Measurements from ENCODE around the gene TPM3. TPM values are rescaled to one million over a fixed set of nuclear protein-coding genes. Genes with fewer than 3 reads are reported as not detected.
A peak's percentile ranks its signal among the peaks of the same experiment; 100 is the strongest.

TPM3 gene
- total and polyA plus RNA-seq, 2 donors = 304 to 315 TPM

- no peak overlapping the region for H3K27ac ChIP-seq (ENCODE audit: low read depth in 1 of 2, low read length in 1 of 2)
- no peak for DNase-seq (ENCODE audit: low read depth in 6 of 9, low spot score in 9 of 9)
- H3K9me3 ChIP-seq (ENCODE audit: control insufficient read depth in 2 of 2, insufficient read depth in 1 of 2, low read length in 1 of 2) = no peaks in the 10 kb centered on the region
- H3K27me3 ChIP-seq (ENCODE audit: control insufficient read depth in 2 of 2, insufficient read depth in 1 of 2, low read length in 1 of 2) = no peaks in the 10 kb centered on the region
- no peaks in the 10 kb centered on the region for H3K4me1 ChIP-seq (ENCODE audit: control insufficient read depth in 2 of 2, insufficient read depth in 2 of 2, low read length in 2 of 2)
- peaks cover 64 to 96% of the 10 kb centered on the region in 2 donors for H3K36me3 ChIP-seq (ENCODE audit: control insufficient read depth in 2 of 2, insufficient read depth in 2 of 2, low read length in 1 of 2)
- H3K4me3 ChIP-seq (ENCODE audit: low read length in 2 of 2) = no peak overlapping the region
Observed at GRCh38 chr1:154167461-154167860, 24.4 kb downstream of the TPM3 start.

GRCh38 chr1:154166207-154166606 lies 25.7 kb downstream of the TPM3 start:
- Histone ChIP-seq H3K36me3 (ENCODE audit: control insufficient read depth in 2 of 2, insufficient read depth in 2 of 2, low read length in 1 of 2) (peaks cover 56 to 94% of the 10 kb centered on the region in 2 donors), H3K4me3 (ENCODE audit: low read length in 2 of 2) (no peak overlapping the region), H3K27ac (ENCODE audit: low read depth in 1 of 2, low read length in 1 of 2) (no peak overlapping the region), H3K9me3 (ENCODE audit: control insufficient read depth in 2 of 2, insufficient read depth in 1 of 2, low read length in 1 of 2) (no peaks in the 10 kb centered on the region), H3K27me3 (ENCODE audit: control insufficient read depth in 2 of 2, insufficient read depth in 1 of 2, low read length in 1 of 2) (no peaks in the 10 kb centered on the region), H3K4me1 (ENCODE audit: control insufficient read depth in 2 of 2, insufficient read depth in 2 of 2, low read length in 2 of 2) (no peaks in the 10 kb centered on the region)
- DNase-seq (ENCODE audit: low read depth in 6 of 9, low spot score in 9 of 9) = no peak
- 98% methylated on average over 1 of the region's 1 CpG for WGBS

GRCh38 chr1:154159554-154159953 lies 32.3 kb downstream of the TPM3 start:
- no peak for DNase-seq (ENCODE audit: low read depth in 6 of 9, low spot score in 9 of 9)
- H3K4me1 ChIP-seq (ENCODE audit: control insufficient read depth in 2 of 2, insufficient read depth in 2 of 2, low read length in 2 of 2) = peaks cover 13 to 21% of the 10 kb centered on the region in 2 donors
- peak overlapping the region in 1 of 2 donors; percentile 30 for H3K27ac ChIP-seq (ENCODE audit: low read depth in 1 of 2, low read length in 1 of 2)
- H3K4me3 ChIP-seq (ENCODE audit: low read length in 2 of 2) = no peak overlapping the region
- no peaks in the 10 kb centered on the region for H3K27me3 ChIP-seq (ENCODE audit: control insufficient read depth in 2 of 2, insufficient read depth in 1 of 2, low read length in 1 of 2)
- H3K36me3 ChIP-seq (ENCODE audit: control insufficient read depth in 2 of 2, insufficient read depth in 2 of 2, low read length in 1 of 2) = peaks cover 48 to 81% of the 10 kb centered on the region in 2 donors
- H3K9me3 ChIP-seq (ENCODE audit: control insufficient read depth in 2 of 2, insufficient read depth in 1 of 2, low read length in 1 of 2) = no peaks in the 10 kb centered on the region

GRCh38 chr1:154158307-154159125 lies 33.4 kb downstream of the TPM3 start:
- Histone ChIP-seq H3K4me3 (ENCODE audit: low read length in 2 of 2) (no peak overlapping the region), H3K27me3 (ENCODE audit: control insufficient read depth in 2 of 2, insufficient read depth in 1 of 2, low read length in 1 of 2) (no peaks in the 10 kb centered on the region), H3K27ac (ENCODE audit: low read depth in 1 of 2, low read length in 1 of 2) (peak overlapping the region; percentile 85 to 91), H3K9me3 (ENCODE audit: control insufficient read depth in 2 of 2, insufficient read depth in 1 of 2, low read length in 1 of 2) (no peaks in the 10 kb centered on the region), H3K36me3 (ENCODE audit: control insufficient read depth in 2 of 2, insufficient read depth in 2 of 2, low read length in 1 of 2) (peaks cover 46 to 76% of the 10 kb centered on the region in 2 donors), H3K4me1 (ENCODE audit: control insufficient read depth in 2 of 2, insufficient read depth in 2 of 2, low read length in 2 of 2) (peaks cover 13 to 21% of the 10 kb centered on the region in 2 donors)
- no peak for DNase-seq (ENCODE audit: low read depth in 6 of 9, low spot score in 9 of 9)
- WGBS = 80% methylated on average over 8 of the region's 8 CpGs

- H3K27ac ChIP-seq (ENCODE audit: low read depth in 1 of 2, low read length in 1 of 2) = peak overlapping the region; percentile 85 to 91
- WGBS = 73% methylated on average over 7 of the region's 7 CpGs
- peak; percentile 34 to 90 (median 72) for DNase-seq (ENCODE audit: low read depth in 6 of 9, low spot score in 9 of 9)
Observed at GRCh38 chr1:154157520-154158306, 34.2 kb downstream of the TPM3 start.

GRCh38 chr1:154155251-154155650 lies 36.6 kb downstream of the TPM3 start:
- Histone ChIP-seq H3K9me3 (ENCODE audit: control insufficient read depth in 2 of 2, insufficient read depth in 1 of 2, low read length in 1 of 2) (no peaks in the 10 kb centered on the region), H3K27ac (ENCODE audit: low read depth in 1 of 2, low read length in 1 of 2) (peak overlapping the region in 1 of 2 donors; percentile 47), H3K36me3 (ENCODE audit: control insufficient read depth in 2 of 2, insufficient read depth in 2 of 2, low read length in 1 of 2) (peaks cover 27 to 48% of the 10 kb centered on the region in 2 donors), H3K4me3 (ENCODE audit: low read length in 2 of 2) (no peak overlapping the region), H3K4me1 (ENCODE audit: control insufficient read depth in 2 of 2, insufficient read depth in 2 of 2, low read length in 2 of 2) (peaks cover 13 to 21% of the 10 kb centered on the region in 2 donors), H3K27me3 (ENCODE audit: control insufficient read depth in 2 of 2, insufficient read depth in 1 of 2, low read length in 1 of 2) (no peaks in the 10 kb centered on the region)
- DNase-seq (ENCODE audit: low read depth in 6 of 9, low spot score in 9 of 9) = no peak
- 73% methylated on average over 9 of the region's 9 CpGs for whole genome bisulfite sequencing

More at GRCh38 chr1:154157520-154158306, 34.2 kb downstream of the TPM3 start:
- H3K4me1 ChIP-seq (ENCODE audit: control insufficient read depth in 2 of 2, insufficient read depth in 2 of 2, low read length in 2 of 2) = peaks cover 13 to 21% of the 10 kb centered on the region in 2 donors
- no peaks in the 10 kb centered on the region for H3K9me3 ChIP-seq (ENCODE audit: control insufficient read depth in 2 of 2, insufficient read depth in 1 of 2, low read length in 1 of 2)
- H3K4me3 ChIP-seq (ENCODE audit: low read length in 2 of 2) = no peak overlapping the region
- peaks cover 40 to 68% of the 10 kb centered on the region in 2 donors for H3K36me3 ChIP-seq (ENCODE audit: control insufficient read depth in 2 of 2, insufficient read depth in 2 of 2, low read length in 1 of 2)
- H3K27me3 ChIP-seq (ENCODE audit: control insufficient read depth in 2 of 2, insufficient read depth in 1 of 2, low read length in 1 of 2) = no peaks in the 10 kb centered on the region

GRCh38 chr1:154154534-154155191 lies 37.2 kb downstream of the TPM3 start, which contains the start of gene NUP210L:
NUP210L (minus strand) TSS chr1:154155073.
- H3K9me3 ChIP-seq (ENCODE audit: control insufficient read depth in 2 of 2, insufficient read depth in 1 of 2, low read length in 1 of 2) = no peaks in the 10 kb centered on the region
- peaks cover 13 to 21% of the 10 kb centered on the region in 2 donors for H3K4me1 ChIP-seq (ENCODE audit: control insufficient read depth in 2 of 2, insufficient read depth in 2 of 2, low read length in 2 of 2)
- no peaks in the 10 kb centered on the region for H3K27me3 ChIP-seq (ENCODE audit: control insufficient read depth in 2 of 2, insufficient read depth in 1 of 2, low read length in 1 of 2)
- peak within 1 kb of the TSS; percentile 47 to 60 for H3K27ac ChIP-seq (ENCODE audit: low read depth in 1 of 2, low read length in 1 of 2)
- no peak for DNase-seq (ENCODE audit: low read depth in 6 of 9, low spot score in 9 of 9)
- peaks cover 24 to 43% of the 10 kb centered on the region in 2 donors for H3K36me3 ChIP-seq (ENCODE audit: control insufficient read depth in 2 of 2, insufficient read depth in 2 of 2, low read length in 1 of 2)
- WGBS = 97% methylated on average over 29 of the region's 29 CpGs
- H3K4me3 ChIP-seq (ENCODE audit: low read length in 2 of 2) = no peak within 1 kb of the TSS

- Histone ChIP-seq H3K27me3 (ENCODE audit: control insufficient read depth in 2 of 2, insufficient read depth in 1 of 2, low read length in 1 of 2) (no peaks in the 10 kb centered on the region), H3K27ac (ENCODE audit: low read depth in 1 of 2, low read length in 1 of 2) (peak overlapping the region in 1 of 2 donors; percentile 60), H3K4me1 (ENCODE audit: control insufficient read depth in 2 of 2, insufficient read depth in 2 of 2, low read length in 2 of 2) (peaks cover 13 to 21% of the 10 kb centered on the region in 2 donors), H3K4me3 (ENCODE audit: low read length in 2 of 2) (no peak overlapping the region), H3K9me3 (ENCODE audit: control insufficient read depth in 2 of 2, insufficient read depth in 1 of 2, low read length in 1 of 2) (no peaks in the 10 kb centered on the region), H3K36me3 (ENCODE audit: control insufficient read depth in 2 of 2, insufficient read depth in 2 of 2, low read length in 1 of 2) (peaks cover 22 to 37% of the 10 kb centered on the region in 2 donors)
- 97% methylated on average over 6 of the region's 6 CpGs for WGBS
- no peak for DNase-seq (ENCODE audit: low read depth in 6 of 9, low spot score in 9 of 9)
Observed at GRCh38 chr1:154154053-154154452, 37.8 kb downstream of the TPM3 start.

All from thymus (tissue), 11 donors.